ENCODE results near the gene KCND2.

Gene KCND2

GRCh38 chr7:120486164-120486563 lies 213.2 kb downstream of the KCND2 start:
- TF ChIP-seq CTCF (IDR thresholded peaks at IDR 0.05; ENCODE audit: insufficient read depth, low read depth, low read length, missing control alignments) = no peak
- H3K4me3 ChIP-seq (ENCODE audit: low read depth, low read length) = no peak overlapping the region
- DNase-seq (ENCODE audit: low read depth) = no peak

GRCh38 chr7:120502132-120502531 lies 229.2 kb downstream of the KCND2 start:
- no peak for TF ChIP-seq CTCF (IDR thresholded peaks at IDR 0.05; ENCODE audit: insufficient read depth, low read depth, low read length, missing control alignments)
- DNase-seq (ENCODE audit: low read depth) = no peak
- no peak overlapping the region for H3K4me3 ChIP-seq (ENCODE audit: low read depth, low read length)

GRCh38 chr7:120502825-120503224 lies 229.8 kb downstream of the KCND2 start:
- no peak overlapping the region for H3K4me3 ChIP-seq (ENCODE audit: low read depth, low read length)
- no peak for TF ChIP-seq CTCF (IDR thresholded peaks at IDR 0.05; ENCODE audit: insufficient read depth, low read depth, low read length, missing control alignments)
- DNase-seq (ENCODE audit: low read depth) = no peak

- no peak overlapping the region for H3K4me3 ChIP-seq (ENCODE audit: low read depth, low read length)
- DNase-seq (ENCODE audit: low read depth) = no peak
- TF ChIP-seq CTCF (IDR thresholded peaks at IDR 0.05; ENCODE audit: insufficient read depth, low read depth, low read length, missing control alignments) = no peak
Measured at GRCh38 chr7:120504386-120504785, 231.4 kb downstream of the KCND2 start.

- no peak overlapping the region for H3K4me3 ChIP-seq (ENCODE audit: low read depth, low read length)
- no peak for DNase-seq (ENCODE audit: low read depth)
- TF ChIP-seq CTCF (IDR thresholded peaks at IDR 0.05; ENCODE audit: insufficient read depth, low read depth, low read length, missing control alignments) = no peak
Measured at GRCh38 chr7:120505770-120506169, 232.8 kb downstream of the KCND2 start.

- no peak overlapping the region for H3K4me3 ChIP-seq (ENCODE audit: low read depth, low read length)
- TF ChIP-seq CTCF (IDR thresholded peaks at IDR 0.05; ENCODE audit: insufficient read depth, low read depth, low read length, missing control alignments) = no peak
- no peak for DNase-seq (ENCODE audit: low read depth)
Measured at GRCh38 chr7:120512701-120513100, 239.7 kb downstream of the KCND2 start.

- no peak for TF ChIP-seq CTCF (IDR thresholded peaks at IDR 0.05; ENCODE audit: insufficient read depth, low read depth, low read length, missing control alignments)
- no peak overlapping the region for H3K4me3 ChIP-seq (ENCODE audit: low read depth, low read length)
- peak; percentile 19 for DNase-seq (ENCODE audit: low read depth)
Measured at GRCh38 chr7:120519224-120519623, 246.2 kb downstream of the KCND2 start.
